T-helper 2 cell (primary cell): ENCODE data around the gene CYB5RL.
A peak's percentile ranks its signal among the peaks of the same experiment; 100 is the strongest.
"Not testable (repeated sequence)": the region's sequence is repeated elsewhere in the genome, so short reads cannot be mapped to it uniquely, and the experiment has no call there.

ENCODE experiments used
- DNase-seq, 5 experiments: peaks; one replicate each; pipeline versions ENCODE4 v3.0.0 to v3.0.0-alpha.2; 2012 to 2022
- total RNA-seq, 2 donors: gene quantifications; one replicate each; lab custom pipeline; 2026; lab: John Stamatoyannopoulos, UW

The CYB5RL gene, protein sequence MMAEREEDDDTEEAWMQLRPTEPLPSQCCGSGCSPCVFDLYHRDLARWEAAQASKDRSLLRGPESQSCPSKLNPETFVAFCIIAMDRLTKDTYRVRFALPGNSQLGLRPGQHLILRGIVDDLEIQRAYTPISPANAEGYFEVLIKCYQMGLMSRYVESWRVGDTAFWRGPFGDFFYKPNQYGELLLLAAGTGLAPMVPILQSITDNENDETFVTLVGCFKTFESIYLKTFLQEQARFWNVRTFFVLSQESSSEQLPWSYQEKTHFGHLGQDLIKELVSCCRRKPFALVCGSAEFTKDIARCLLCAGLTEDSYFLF
- 2.2 to 3.6 reads per million in 2 donors for total RNA-seq

DNA sequence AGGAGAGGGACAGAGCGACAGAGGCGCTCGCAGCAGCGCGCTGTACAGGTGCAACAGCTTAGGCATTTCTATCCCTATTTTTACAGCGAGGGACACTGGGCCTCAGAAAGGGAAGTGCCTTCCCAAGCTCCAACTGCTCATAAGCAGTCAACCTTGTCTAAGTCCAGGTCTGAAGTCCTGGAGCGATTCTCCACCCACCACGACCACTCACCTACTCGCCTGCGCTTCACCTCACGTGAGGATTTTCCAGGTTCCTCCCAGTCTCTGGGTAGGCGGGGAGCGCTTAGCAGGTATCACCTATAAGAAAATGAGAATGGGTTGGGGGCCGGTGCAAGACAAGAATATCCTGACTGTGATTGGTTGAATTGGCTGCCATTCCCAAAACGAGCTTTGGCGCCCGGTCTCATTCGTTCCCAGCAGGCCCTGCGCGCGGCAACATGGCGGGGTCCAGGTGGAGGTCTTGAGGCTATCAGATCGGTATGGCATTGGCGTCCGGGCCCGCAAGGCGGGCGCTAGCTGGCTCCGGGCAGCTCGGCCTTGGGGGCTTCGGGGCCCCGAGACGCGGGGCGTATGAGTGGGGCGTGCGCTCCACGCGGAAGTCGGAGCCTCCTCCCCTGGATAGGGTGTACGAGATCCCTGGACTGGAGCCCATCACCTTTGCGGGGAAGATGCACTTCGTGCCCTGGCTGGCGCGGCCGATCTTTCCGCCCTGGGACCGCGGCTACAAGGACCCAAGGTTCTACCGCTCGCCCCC lies at the start of gene CYB5RL, which contains the start of gene MRPL37:
CYB5RL (minus strand) TSS at position 266 of the 754 bp plus-strand sequence. CDS start 4,414 bp downstream, outside the sequence.
MRPL37 (plus strand) TSS at position 403 of the 754 bp plus-strand sequence; CDS start at position 480, 77 bp downstream.
- peak; percentile 71 to 95 (median 82) for DNase-seq

DNA sequence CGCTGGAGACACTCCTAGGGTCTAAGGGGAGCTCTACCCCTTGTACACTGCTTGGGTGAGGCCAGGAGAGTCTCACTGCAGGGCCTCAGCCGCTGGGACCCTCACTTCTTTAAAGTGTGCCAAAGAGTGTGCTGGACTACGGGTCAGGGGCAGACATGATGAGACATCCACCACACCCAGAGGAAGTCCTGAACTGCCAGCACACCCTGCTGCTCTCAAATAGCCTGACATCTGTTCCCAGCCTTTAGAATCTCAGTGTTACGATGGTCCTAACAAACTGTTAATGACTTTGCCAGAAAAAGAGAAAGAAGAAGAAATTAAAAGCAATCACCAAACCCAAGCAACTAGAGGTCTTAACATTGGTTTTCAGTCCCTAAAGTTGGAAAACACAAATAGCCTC lies 49.1 kb upstream of the CYB5RL start:
- no peak for DNase-seq

DNA sequence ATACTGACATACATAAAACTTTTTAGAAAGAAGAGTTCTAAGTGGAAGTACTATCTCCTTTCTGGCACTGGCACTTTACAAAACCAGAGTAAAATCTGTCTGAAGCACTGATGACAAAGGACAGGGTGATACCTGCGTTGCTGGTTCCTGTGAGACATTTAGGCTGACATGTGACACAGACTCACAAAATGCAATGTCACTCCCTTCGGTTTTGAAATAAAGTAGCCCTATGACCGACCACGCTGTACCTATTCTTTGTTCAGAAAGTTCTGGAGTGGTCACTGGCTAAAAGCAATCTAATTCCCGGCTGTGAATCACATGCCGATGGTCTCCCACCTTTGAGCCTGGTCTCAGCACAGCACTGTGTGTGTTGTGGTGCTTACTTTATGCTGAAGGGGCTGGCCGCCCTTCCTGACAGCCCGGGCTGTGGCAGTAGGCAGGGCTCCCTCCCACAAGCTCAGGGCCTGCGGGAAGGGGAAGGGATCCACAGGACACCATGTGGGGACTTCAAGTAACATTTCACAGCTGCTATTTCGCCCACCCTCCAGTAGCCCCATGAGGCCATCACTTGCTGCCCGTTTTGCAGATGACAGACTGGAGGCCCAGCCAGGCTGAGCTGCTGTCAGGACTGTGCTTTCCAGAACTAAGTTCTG lies 48.2 kb upstream of the CYB5RL start:
- DNase-seq, result no peak

DNA sequence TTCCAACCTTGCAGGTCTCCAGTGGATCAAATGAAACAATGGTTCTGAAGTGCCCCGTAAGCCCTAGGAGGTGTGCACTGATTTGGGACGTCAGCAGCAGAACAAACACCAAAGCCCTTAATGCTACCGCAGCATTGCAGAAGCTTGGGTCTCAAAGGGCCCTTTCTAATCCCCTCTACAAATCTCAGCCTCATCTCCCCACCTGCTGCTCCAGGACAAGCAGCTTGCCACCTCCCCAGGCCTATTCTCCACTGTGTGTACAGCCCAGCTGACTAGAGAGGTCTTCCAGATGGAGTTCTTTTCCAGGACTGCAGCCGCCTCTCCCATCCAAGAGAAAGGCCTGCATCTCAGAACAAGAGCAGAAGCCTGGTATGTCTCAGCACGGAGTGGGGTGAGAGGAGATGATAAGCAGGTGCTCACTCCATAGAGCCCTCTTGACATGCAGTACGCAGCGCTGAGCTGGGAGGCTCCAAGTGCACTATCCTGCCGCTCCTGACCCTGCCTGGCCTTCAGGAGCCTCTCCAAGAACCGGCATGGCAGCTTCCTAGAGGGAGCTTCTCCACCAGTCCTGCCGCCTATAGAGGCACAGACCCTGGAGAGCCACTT lies 46.4 kb upstream of the CYB5RL start:
- DNase-seq, result no peak

DNA sequence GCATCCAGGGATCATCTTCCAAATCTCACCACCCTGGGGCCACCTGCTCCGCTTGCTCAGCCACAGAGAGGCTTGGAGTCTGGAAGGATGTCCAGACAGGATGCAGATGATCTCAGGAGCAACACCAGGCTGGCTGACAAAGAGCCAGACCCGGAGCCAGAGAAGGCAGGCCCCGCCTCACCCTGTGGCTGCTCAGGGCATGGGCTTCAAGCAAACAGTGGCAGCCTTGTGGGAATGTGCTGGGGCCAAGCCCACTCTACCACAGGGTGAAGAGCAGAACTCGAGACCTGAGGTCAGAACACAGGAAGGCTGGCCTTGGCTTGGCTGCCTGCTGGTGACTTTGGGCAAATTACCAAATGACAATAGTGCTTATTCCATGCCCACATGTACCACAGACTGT lies 45.7 kb upstream of the CYB5RL start:
- DNase-seq, result no peak

DNA sequence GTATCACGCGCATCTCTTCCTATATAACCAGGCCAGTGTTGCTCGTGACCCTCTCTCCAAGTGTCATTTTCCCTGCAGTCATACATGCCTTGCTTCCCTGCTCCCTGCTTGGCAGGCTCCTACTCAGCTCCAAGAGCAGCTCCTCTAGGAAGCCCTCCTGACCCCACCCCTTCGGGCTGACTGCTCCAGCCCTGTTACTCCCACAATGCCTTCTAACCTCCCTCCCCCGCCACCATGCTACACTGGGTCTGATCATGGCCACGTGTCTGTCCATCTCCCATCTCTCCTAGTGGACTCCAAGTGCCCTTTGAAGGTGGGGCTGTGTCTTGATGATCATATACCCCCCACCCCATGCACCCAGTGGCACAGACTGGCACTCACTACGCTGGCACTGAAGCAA lies 44.8 kb upstream of the CYB5RL start:
- no peak for DNase-seq

DNA sequence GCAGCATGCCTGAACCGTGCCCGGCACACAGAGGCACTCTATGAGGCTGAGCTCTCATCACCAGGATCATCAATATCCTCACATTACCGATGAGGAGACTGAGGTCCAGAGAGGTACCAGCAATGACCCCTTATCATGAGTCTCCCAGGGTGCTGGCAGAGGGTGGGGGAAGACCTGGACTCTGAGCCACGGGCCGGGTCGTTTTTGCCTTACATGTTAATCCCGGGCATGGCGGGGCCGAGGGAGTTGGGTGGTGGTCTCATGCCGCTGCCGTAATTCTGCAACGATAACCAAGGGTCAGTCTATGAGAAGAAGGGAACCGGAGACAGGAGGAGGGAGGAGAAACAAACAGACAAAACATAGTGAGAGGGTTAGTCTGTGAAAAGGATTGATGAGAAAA lies 43.2 kb upstream of the CYB5RL start:
- no peak for DNase-seq

DNA sequence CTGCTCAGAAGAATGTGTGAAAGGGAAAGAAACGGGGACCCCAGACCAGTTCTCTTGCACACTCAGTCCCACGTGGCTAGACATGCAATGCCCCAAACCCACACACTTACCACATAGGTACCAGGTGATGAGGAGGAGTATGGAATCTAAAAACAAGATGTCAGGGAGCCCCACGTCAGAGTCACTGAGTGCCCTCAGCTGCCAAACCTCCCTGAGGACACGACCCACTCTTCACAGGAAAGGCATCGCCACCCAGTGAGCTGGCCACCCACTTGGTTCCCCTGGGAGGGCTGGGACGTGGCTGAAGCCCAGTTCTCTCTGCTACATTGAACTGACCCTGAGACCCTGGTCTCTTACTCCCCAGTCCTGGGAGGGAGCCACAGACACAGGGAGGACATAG lies 41.5 kb upstream of the CYB5RL start:
- DNase-seq, result no peak

DNA sequence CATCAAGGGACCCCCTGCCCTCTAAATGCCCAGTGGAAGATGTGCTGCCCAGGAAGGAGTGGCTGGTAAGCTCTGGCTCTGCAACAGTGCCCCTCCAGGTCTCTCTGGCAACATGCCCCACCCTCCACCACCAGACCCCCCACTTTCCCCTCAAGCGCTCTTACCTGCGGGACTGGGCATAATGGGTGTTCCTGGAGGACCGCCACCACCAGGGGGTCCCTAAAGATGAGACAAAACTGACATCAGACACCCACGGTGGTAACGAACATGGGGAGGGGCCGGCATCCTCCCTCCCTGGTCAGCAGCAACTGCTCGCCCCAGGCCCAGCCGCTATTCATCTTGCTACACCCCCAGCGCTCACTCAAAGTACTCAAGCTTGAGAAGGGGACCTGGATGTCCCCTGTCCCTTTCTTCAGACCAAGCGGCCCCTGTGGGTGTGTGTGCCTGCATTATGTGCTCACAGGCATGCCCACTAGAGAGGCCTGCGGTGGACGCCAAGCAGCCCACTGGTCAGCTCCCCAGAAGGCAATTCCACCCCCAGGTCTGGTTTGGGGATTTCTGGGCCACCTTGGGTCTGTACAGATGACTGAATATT lies 41.0 kb upstream of the CYB5RL start:
- DNase-seq, result no peak

DNA sequence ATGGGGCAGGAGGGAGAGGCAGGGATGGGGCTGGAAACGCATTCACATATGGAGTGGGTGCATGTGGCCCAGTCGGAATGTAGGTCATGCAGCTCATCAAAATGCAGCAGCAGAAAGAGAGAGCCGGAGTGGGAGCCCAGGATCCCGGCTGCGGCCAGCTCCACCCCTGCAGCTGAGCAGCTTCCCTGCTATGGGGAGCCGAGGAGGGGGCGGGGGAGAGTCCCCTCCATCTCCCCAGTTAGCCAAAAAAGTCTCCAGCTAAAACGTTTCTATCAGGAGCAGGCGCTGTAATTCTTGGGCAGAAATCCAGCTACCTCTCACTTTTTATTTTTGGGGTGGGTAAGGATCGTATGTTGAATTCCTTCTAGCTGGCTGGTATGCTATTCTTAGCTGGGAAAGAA lies 39.8 kb upstream of the CYB5RL start:
- no peak for DNase-seq

DNA sequence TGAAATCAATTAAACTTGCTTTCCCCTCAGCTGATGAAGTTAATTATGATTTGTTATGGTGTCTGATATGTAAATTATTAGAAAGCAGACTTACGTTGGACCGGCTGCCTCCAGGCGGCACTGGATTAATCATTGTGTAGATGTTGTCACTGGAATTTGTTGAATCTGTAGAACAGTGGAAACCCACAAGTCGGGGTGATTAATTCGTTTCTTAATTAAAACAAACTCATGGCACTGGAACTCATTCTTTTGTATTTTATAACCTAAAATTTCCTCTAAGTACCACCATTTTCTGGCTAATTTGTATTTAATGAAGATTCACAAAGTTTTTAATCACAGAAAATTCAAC lies 39.2 kb upstream of the CYB5RL start:
- no peak for DNase-seq

DNA sequence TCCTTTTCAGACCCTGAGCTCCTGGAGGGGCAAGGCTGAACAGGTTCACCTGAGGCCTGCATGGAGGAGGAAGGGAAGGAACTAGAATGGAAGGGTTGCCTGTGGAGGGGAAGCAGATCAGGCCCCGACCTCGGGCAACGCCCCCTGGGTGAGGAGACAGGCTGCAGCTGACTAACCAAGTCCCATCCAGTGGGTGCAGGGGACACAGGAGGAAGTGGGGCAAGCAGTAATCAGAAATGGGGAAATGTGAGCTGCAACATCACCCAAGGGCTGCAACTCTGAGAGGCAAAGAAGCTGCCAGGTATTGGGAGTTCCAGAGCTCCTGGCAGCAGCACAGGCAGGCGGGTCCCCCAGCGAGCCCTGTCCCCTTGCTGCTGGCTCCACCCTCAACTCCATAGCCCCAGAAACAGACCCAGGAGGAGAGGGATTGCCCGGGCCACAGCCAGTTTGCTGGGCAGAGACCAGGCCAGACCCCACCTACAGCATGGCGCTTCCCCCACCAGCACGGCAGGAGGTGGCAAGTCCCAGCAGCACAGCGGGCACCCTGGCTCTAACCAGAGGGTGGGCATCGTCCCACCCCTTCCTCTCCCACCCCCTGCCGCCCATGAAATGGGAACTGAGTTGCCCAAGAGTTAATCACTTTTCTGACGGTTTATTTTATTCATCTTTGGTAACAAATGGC lies 38.7 kb upstream of the CYB5RL start:
- DNase-seq, result no peak

DNA sequence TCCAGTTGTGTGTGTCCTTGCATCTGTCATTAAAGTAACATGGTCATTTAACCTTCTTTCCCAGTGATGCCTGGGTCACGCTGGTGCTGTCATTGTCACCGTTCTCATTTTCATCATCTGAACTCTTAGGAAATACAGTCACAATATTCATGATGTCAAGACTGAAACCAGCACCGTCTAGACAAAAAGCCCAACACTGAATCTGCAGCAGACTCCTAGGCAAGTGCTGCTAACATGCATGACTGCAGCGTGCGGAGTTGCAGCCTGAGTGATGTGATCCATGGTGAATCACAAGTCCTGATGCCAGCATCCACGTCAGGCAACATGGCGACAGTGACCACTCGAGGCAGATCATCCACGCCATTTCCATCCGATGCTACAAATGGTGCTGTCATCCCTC lies 37.8 kb upstream of the CYB5RL start:
- no peak for DNase-seq

DNA sequence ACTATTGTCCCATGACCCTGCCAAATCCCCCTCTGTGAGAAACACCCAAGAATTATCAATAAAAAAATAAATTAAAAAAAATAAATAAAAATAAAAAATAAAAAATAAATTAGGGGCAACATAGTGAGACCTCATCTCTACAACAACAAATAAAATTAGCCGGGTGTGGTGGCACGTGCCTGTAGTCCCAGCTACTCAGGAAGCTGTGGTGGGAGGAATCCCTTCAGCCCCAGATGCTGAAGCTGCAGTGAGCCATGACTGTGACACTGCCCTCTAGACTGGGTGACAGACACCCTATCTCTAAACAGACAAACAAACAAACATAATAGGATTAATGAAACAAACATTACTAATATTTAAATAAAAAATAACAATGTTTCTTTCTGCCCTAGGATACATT lies 34.5 kb upstream of the CYB5RL start:
- DNase-seq, result no peak

DNA sequence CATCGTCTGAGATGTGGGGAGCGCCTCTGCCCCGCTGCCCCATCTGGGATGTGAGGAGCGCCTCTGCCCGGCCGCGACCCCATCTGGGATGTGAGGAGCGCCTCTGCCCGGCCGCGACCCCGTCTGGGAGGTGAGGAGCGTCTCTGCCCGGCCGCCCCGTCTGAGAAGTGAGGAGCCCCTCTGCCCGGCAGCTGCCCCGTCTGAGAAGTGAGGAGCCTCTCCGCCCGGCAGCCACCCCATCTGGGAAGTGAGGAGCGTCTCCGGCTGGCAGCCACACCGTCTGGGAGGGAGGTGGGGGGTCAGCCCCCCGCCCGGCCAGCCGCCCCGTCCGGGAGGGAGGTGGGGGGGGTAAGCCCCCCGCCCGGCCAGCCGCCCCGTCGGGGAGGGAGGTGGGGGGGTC lies 33.4 kb upstream of the CYB5RL start:
- not testable (repeated sequence) for DNase-seq

DNA sequence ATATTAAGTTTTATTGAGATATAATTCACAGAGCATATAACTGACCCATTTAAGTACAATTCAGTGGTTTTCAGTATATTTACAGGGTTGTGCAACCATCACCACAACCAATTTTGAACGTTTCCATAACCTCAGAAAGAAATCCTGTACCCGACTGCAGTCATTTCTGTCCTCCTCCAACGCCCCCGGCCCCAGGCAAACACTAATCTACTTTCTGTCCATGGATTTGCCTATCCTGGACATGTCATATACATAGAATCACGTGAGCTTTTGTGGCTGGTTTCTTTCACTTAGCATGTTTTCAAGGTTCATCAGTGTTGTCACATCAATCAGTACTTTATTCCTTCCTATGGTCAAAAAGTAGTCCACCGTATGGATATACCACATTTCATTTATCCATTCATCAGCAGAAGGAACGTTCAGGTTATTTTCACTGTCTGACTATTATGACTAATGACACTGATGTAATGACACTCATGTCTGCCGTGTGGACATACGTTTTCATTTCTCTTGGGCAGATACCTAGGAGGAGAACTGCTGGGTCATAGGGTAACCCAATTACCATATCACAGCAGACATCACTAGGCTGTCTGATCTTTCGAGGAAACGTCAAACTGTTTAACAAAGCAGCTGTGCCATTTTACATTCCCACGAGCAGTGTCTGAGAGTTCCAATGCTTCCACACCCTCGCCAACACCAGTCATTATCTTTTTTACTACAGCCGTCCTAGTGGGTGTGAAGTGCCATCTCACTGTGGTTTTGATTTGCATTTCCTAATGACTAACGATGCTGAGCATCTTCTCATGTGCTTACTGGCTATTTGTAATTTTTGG lies 30.9 kb upstream of the CYB5RL start:
- DNase-seq, result peak in 3 of 5 experiments; percentile 2 to 72 (median 53)

DNA sequence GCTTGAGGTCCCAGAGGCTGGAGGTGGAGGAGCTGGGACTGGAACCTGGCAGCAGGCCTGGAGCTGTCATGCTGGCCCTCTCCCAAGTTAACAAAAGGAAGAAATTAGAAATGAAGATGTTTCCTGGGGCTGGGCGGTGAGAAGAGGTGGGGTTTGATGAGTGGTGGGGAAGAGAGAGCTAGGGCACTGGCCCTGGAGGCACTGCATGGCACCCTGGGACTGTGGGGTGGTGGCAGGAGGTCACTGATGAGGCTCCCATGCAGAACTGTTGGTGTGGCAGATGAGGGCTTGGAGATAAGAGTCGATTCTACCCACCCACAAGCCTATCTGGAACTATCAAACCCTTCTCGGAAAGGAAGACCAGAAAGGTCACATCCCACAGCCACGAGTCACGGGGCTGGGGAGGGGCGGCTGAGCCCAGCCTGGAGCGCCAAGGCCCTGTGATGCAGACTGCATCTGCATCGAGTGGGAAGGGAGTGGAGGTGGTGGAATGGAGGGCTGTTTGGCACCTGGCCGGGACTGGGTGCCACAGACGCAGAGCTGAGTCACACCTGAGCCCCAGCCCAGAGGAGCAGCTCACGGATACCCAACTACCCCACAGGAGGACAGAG lies 29.6 kb upstream of the CYB5RL start:
- DNase-seq, result peak in 2 of 5 experiments; percentile 38 to 81

DNA sequence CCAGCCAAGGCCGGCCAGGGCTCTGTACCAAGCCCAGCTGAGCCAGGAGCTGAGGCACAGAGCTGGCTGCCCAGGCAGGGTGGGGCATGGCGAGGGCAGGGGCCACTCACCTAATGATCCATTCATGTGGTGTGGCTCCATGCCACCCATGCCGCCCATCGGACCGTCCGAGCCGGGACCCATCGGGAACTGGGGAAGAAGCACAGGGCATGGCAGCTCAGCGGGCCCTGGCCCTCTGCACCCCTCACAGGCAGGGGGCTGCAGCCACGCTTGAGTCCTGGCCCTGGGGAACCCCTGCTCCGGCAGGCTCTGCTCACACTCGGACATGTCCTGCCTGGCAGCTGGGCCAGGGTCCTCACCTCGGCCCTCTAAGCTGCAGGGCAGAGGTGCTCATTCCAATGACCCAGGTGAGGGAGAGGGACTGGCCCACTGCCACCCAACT lies 28.8 kb upstream of the CYB5RL start:
- no peak for DNase-seq

DNA sequence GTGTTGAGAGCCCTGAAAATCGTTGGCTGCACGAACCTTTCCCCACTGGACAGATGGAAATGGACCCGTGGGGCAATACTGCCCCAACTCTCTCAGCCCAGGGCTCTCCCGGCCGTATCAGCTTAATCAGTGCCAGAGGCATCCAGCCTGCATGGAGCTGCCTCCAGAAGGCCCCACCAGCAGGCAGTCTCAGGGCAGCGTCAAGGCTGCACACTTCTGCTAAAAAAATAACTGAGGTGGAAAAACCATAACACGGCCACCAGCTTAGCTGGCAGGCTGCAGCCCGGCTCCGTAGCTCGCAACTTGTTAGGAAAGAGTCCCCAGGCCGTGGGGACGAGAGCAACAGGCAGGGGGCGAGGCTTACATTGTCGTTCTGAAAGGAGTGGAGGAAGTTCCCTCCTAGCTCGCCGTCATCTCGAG lies 28.1 kb upstream of the CYB5RL start:
- DNase-seq, result no peak

DNA sequence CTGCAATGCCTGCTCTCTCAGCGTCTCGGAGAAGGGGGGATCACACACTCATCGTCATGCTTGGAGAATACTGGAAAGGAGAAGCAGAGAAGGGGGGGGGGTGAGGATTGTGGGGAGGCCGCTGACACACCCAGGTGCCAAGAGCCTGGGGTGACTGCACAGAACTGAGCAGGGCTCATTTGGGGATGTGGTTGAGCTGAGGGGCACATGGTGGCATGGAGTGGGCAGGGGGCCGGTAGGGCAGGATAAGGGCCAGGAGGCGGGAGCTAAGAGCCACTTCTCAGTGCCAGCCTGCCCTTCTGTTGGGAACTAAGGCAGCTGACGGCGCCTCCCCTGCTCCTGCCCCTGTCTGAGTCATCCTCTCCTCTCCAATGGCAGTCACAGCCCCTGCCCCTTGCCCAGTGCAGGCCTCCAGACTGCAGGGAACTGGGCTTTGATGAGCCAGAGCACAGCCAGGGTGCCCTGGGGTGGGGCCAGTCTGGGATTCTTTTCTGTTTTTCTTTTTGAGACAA lies 27.3 kb upstream of the CYB5RL start:
- DNase-seq, result peak in 1 of 5 experiments; percentile 7
